ENCODE data around the gene BHLHE23.

Gene BHLHE23

GRCh38 chr20:62993856-62994494, 12.8 kb downstream of the BHLHE23 start:
- in situ Hi-C loops (cut with HindIII; ENCODE audit: low sequenced_read_pairs): no loop called here

DNA sequence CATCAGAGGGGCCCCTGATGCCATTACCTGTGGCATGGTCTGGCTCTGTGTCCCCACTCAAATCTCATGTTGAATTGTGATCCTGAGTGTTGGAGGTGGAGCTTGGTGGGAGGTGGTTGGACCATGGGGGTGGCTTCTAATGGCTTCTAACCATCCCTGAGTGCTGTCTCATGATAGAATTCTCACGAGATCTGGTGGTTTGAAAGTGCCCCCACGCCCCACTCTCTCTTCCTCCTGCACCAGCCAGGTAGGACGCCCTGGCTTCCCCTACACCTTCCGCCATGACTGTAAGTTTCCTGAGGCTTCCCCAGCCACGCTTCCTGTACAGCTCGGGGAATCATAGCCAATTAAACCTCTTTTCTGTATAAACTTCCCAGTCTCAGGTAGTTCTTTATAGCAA, 14.9 kb downstream of the BHLHE23 start:
- in situ Hi-C loops (cut with HindIII; ENCODE audit: low sequenced_read_pairs): no loop called here

DNA sequence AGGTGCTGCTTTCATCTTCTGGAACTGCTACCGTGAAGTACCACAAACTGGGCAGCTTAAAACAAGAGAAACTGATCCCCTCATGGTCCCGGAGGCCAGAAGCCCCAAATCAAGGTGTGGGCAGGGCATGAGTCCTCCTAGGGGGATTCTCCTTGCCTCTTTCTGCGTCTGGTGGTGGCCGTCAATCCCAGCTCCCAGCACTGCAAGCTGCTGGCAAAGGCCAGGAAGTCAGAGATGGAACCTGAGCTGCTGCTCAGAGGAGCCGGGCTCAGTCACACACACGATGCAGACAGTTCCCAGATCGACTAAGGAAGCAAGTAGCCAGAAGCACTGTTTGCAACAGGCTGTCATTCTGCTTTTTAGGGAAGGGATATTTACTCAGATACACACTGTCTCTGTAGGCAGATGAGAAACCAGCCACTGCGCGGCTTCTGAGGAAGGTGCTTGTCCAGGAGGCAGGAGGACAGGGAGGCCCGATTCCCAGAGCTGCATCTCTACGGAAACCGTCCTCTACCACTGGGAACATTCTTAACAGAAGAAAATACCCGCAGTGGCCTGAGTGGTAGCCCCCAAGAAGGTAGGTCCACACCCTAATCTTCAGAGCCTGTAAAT, 15.5 kb downstream of the BHLHE23 start:
- in situ Hi-C loops (cut with HindIII; ENCODE audit: low sequenced_read_pairs): no loop called here

DNA sequence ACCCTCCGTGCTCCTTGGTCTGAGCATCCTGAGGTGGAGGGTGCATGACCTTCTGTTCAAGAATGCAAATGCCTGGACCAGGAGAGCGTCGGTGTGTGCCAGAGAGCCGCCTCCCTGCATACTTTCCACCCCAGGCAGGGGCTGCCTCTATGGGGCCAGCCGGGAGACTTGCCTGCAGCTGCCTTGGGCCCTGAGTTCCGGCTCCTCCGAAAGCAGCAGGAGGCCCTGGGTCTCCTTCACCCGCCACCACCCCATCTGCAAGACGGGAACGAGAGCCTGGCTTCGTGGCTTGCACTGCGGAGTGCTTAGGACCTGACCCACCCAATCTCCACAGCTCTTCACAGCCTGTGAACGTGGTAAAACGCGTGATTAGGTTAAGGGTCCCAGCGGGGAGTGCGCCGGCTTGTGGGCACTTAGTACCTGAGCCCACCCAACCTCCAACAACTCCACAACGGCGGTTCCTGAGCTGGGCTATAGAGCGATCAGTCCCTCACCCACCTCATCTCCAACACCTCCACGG, 16.4 kb downstream of the BHLHE23 start:
- in situ Hi-C loops (cut with HindIII; ENCODE audit: low sequenced_read_pairs): no loop called here

- in situ Hi-C loops (cut with HindIII; ENCODE audit: low sequenced_read_pairs): no loop called here
These were observed 17.6 kb downstream of the BHLHE23 start for GRCh38 chr20:62989201-62989601.

GRCh38 chr20:62987114-62987513, 19.6 kb downstream of the BHLHE23 start:
- in situ Hi-C loops (cut with HindIII; ENCODE audit: low sequenced_read_pairs): no loop called here

- in situ Hi-C loops (cut with HindIII; ENCODE audit: low sequenced_read_pairs): no loop called here
These were observed 20.4 kb downstream of the BHLHE23 start for GRCh38 chr20:62986257-62986800.

GRCh38 chr20:62985444-62985778, 21.4 kb downstream of the BHLHE23 start:
- in situ Hi-C loops (cut with HindIII; ENCODE audit: low sequenced_read_pairs): no loop called here

- in situ Hi-C loops (cut with HindIII; ENCODE audit: low sequenced_read_pairs): no loop called here
These were observed 21.9 kb downstream of the BHLHE23 start for GRCh38 chr20:62984666-62985443.

DNA sequence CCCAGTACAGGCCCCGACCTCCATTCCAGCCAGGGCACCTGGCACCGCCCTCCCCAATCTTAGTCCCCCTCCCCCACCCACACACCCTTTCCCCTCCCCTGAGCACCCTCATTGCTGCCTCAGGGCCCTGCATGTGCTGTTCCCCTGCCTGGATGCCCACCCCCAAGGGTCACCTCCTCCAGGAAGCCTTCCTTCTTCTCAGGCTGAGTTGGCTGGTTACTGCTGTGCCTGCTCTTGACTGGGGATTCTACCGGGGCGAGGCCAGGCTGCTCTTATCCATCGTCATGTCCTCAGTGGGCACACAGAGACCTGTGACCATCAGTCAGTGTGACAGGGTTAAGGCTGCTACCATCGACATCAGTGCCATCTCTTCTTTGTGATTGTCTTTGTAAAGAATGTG, 23.6 kb downstream of the BHLHE23 start:
- in situ Hi-C loops (cut with HindIII; ENCODE audit: low sequenced_read_pairs): no loop called here

DNA sequence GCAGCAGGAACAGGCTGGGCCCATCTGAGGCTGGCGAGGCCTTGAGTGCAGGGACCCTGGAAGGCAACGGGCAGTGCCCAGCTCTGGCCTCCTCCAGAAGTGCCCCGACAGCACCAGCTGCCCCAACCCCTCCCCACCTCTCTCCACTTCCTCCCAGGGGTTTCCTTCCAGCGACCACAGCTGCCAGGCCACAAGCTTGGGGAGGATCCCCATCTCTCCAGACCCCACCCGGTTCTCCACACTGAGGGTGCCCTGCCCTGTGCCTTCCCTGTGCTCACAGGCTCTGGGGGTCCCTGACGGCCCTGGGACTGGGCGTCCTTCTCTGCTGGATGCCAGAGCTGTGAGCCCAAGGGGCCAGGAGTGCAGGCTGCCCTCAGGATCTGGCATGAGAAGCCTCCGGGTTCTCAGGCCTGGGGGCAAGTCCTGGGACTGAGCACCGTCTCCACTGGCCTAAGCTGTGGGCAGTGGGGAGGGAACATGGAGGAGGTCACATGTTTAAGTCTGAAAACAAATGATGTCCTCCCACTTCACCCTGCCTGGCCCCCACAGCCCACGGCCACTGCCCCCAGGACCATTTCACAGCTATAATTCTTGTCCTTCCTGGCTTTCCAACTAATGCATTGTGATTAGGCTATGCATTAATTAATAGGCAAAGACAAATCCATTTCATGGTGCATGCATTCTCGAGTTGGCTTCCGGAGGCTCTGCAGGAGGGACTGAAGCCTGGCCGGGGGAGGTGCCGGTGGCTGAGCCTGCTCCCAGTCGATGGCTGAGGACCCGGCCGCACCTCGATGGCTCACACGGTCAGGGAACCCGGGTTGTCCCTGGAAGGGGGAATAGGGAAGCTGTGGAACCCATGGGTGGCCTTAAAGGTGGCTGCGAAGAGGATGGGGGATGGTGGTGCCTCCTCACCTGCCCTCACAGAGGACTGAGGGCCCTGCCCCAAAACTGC, 24.4 kb downstream of the BHLHE23 start:
- in situ Hi-C loops (cut with HindIII; ENCODE audit: low sequenced_read_pairs): no loop called here

- in situ Hi-C loops (cut with HindIII; ENCODE audit: low sequenced_read_pairs): no loop called here
These were observed 25.8 kb downstream of the BHLHE23 start for GRCh38 chr20:62980970-62981369.

- in situ Hi-C loops (cut with HindIII; ENCODE audit: low sequenced_read_pairs): no loop called here
These were observed 26.3 kb downstream of the BHLHE23 start for GRCh38 chr20:62980380-62980960.

GRCh38 chr20:62979876-62980373, 26.8 kb downstream of the BHLHE23 start:
- in situ Hi-C loops (cut with HindIII; ENCODE audit: low sequenced_read_pairs): no loop called here

DNA sequence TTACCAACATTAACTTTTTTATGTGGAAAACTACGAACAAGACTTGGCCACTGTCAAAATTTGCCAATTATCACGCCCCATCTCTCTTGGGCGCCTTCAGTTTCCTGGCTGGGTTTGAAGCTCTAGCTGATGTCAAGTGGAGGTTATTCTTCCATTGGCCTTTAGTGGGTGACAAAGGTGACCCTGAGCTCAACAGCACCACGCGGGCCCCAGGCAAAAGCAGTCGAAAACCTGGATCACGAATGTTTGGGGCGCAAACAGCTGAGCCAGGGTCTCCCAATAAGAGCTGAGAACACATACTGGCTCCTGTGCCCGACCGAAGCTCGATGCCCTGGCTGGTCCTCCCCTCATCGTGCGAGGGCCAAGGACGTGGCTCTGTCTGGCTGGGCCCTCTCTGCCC, 27.5 kb downstream of the BHLHE23 start:
- in situ Hi-C loops (cut with HindIII; ENCODE audit: low sequenced_read_pairs): no loop called here

GRCh38 chr20:62978561-62978943, 28.2 kb downstream of the BHLHE23 start:
- in situ Hi-C loops (cut with HindIII; ENCODE audit: low sequenced_read_pairs): no loop called here

- in situ Hi-C loops (cut with HindIII; ENCODE audit: low sequenced_read_pairs): no loop called here
These were observed 28.9 kb downstream of the BHLHE23 start for GRCh38 chr20:62977613-62978560.

- in situ Hi-C loops (cut with HindIII; ENCODE audit: low sequenced_read_pairs): no loop called here
These were observed 29.9 kb downstream of the BHLHE23 start for GRCh38 chr20:62976886-62977285.

Measured in DLD1 (cell line).